C4-2B (cell line): ENCODE data around the gene SMTNL1.

Experiments
- H3K27ac ChIP-seq: fragments of 450-650 bp; 2 replicates; pipeline ENCODE4 v1.5.1; 2017
- ZFX ChIP-seq: fragments of 450-650 bp; IDR thresholded peaks from 2 replicates; pipeline ENCODE4 v1.6.1; 2017
- TF ChIP-seq, protein P1 (sequence below): fragments of 450-650 bp; conservative IDR thresholded peaks from 2 replicates; pipeline ENCODE4 v1.5.1; 2017; ENCODE audit warnings: mild to moderate bottlenecking

Gene SMTNL1, protein sequence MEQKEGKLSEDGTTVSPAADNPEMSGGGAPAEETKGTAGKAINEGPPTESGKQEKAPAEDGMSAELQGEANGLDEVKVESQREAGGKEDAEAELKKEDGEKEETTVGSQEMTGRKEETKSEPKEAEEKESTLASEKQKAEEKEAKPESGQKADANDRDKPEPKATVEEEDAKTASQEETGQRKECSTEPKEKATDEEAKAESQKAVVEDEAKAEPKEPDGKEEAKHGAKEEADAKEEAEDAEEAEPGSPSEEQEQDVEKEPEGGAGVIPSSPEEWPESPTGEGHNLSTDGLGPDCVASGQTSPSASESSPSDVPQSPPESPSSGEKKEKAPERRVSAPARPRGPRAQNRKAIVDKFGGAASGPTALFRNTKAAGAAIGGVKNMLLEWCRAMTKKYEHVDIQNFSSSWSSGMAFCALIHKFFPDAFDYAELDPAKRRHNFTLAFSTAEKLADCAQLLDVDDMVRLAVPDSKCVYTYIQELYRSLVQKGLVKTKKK

GRCh38 chr11:57536947-57537619 lies at the start of gene SMTNL1:
Gene SMTNL1, plus strand, starts transcription at chr11:57537595. Its CDS starts 5,048 bp downstream, at chr11:57542643.
- TF ChIP-seq ZFX = no peak
- TF ChIP-seq, protein P1, sequence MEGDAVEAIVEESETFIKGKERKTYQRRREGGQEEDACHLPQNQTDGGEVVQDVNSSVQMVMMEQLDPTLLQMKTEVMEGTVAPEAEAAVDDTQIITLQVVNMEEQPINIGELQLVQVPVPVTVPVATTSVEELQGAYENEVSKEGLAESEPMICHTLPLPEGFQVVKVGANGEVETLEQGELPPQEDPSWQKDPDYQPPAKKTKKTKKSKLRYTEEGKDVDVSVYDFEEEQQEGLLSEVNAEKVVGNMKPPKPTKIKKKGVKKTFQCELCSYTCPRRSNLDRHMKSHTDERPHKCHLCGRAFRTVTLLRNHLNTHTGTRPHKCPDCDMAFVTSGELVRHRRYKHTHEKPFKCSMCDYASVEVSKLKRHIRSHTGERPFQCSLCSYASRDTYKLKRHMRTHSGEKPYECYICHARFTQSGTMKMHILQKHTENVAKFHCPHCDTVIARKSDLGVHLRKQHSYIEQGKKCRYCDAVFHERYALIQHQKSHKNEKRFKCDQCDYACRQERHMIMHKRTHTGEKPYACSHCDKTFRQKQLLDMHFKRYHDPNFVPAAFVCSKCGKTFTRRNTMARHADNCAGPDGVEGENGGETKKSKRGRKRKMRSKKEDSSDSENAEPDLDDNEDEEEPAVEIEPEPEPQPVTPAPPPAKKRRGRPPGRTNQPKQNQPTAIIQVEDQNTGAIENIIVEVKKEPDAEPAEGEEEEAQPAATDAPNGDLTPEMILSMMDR = no peak

GRCh38 chr11:57487920-57488659 lies 49.3 kb upstream of the SMTNL1 start:
- TF ChIP-seq ZFX = no peak
- TF ChIP-seq, protein P1 = no peak
- H3K27ac ChIP-seq = no peak overlapping the region

More at GRCh38 chr11:57536947-57537619, at the start of gene SMTNL1:
- no peak within 1 kb of the TSS for H3K27ac ChIP-seq

GRCh38 chr11:57490456-57491248 lies 46.7 kb upstream of the SMTNL1 start:
- TF ChIP-seq, protein P1 = no peak
- no peak for TF ChIP-seq ZFX
- H3K27ac ChIP-seq = no peak overlapping the region

DNA sequence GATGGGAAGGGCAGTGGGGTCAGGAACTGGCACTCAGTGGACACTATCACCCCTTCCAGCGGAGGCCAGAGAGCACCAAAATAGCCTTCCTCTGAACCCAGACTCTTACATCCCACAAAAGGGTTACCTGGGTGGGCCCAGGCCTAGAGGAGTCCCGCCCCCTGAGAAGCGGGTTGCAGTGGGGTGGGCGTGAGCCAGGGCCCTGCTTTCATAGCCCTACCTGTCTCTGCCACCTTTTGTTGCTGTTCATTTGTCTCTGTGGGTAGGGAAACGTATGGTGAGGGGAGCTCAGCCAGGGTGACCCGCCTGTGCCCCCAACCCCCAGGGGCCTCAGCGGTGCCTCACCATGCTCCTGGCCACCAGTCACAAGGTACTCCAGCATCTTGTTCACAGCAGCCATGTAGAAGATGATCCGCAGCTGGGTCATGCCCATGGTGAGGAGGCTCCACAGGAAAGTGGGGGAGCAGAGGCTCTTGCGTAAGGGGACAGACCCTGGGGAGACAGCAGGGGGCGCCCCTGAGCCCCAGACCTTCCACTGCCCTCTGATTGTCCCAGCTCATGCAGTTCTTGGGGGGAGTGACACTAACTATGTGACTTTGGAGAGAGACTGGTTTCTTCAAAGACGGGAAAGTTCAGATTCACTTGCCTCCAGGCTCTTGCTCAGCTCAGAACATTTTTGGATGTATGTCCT lies 45.9 kb upstream of the SMTNL1 start:
- H3K27ac ChIP-seq = no peak overlapping the region
- TF ChIP-seq ZFX = no peak
- TF ChIP-seq, protein P1 = peak; percentile 78; the same call in 1 of the 2 replicates

- peak overlapping the region; percentile 46 for H3K27ac ChIP-seq
- TF ChIP-seq ZFX = no peak
- TF ChIP-seq, protein P1 = peak; percentile 91
These were observed 43.6 kb upstream of the SMTNL1 start for GRCh38 chr11:57493507-57494503.
